HG02852 (cell line): ENCODE data around the gene SAMD14.
A peak's percentile ranks its signal among the peaks of the same experiment; 100 is the strongest.

ENCODE experiments used
- ATAC-seq: cut with Tn5 transposase; IDR thresholded peaks from one replicate; pipeline ENCODE4 v1.9.1; 2021; ENCODE audit warnings: mild to moderate bottlenecking, moderate library complexity; ENCODE audit not compliant: unreplicated experiment

The SAMD14 gene

GRCh38 chr17:50148226-50149090 is 18.5 kb upstream of the SAMD14 start:
- ATAC-seq: peak; percentile 45

GRCh38 chr17:50147841-50148225 is 17.9 kb upstream of the SAMD14 start:
- ATAC-seq: no peak

GRCh38 chr17:50146927-50147665 is 17.1 kb upstream of the SAMD14 start:
- ATAC-seq: no peak

- no peak for ATAC-seq
These were observed 16.4 kb upstream of the SAMD14 start for GRCh38 chr17:50146230-50146926.

- no peak for ATAC-seq
These were observed 15.7 kb upstream of the SAMD14 start for GRCh38 chr17:50145532-50146229.

- no peak for ATAC-seq
These were observed 15.0 kb upstream of the SAMD14 start for GRCh38 chr17:50144845-50145531.

- no peak for ATAC-seq
These were observed 14.4 kb upstream of the SAMD14 start for GRCh38 chr17:50144355-50144754.

GRCh38 chr17:50143461-50144176 is 13.7 kb upstream of the SAMD14 start:
- no peak for ATAC-seq

GRCh38 chr17:50141745-50142110 is 11.8 kb upstream of the SAMD14 start:
- ATAC-seq: no peak

- ATAC-seq: no peak
These were observed 11.2 kb upstream of the SAMD14 start for GRCh38 chr17:50141026-50141744.

GRCh38 chr17:50139950-50140885 is 10.3 kb upstream of the SAMD14 start:
- ATAC-seq: peak; percentile 64

GRCh38 chr17:50139185-50139783 is 9.3 kb upstream of the SAMD14 start:
- no peak for ATAC-seq

GRCh38 chr17:50137042-50137441 is 7.1 kb upstream of the SAMD14 start:
- ATAC-seq: no peak

- no peak for ATAC-seq
These were observed 6.2 kb upstream of the SAMD14 start for GRCh38 chr17:50136096-50136687.

GRCh38 chr17:50135316-50136095 is 5.5 kb upstream of the SAMD14 start:
- no peak for ATAC-seq
